ENCODE data around the gene ANKRD7. TPM values are rescaled to one million over a fixed set of nuclear protein-coding genes. Genes with fewer than 3 reads are reported as not detected.
"Not testable (repeated sequence)": the region's sequence is repeated elsewhere in the genome, so short reads cannot be mapped to it uniquely, and the experiment has no call there.

Gene ANKRD7
- total RNA-seq, 1 experiment from 2014 or later, result not detected

DNA sequence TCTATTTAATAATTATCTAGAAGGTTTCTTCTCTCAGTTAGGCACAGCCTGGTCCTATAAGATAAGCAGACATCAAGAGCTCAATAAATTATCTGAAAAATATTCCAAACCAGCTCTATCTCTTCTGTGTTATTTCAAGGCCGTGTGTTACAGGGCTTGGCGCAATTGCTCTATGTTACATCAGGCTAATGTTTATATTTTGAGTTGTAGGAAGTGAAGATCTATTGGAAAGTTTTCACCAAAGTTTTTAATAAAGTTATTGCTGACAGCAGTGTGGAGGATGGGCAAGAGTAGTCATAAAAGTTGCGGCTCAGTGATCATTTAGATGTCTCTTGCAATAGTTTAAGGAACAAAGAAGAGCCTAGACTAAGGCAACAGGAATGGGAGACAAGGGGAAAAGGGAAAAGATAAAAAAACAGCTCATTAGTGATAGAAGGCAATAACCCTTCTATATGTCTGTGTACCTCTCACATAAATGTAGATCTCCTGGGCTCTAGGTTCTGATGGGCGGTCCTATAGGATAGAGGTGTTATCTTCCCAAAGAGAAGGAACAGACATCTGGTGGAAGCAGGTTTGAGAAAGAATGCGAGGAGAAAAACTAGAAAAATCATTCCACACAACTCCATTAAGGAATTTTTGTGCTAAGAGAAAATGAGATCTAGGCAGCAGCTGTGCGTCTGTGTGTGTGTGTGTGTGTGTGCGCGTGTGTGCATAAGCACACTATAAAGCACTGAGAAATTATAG lies 5.9 kb upstream of the ANKRD7 start:
- no peak for DNase-seq
- no peak overlapping the region for H3K4me3 ChIP-seq
- no peaks in the 10 kb centered on the region for H3K36me3 ChIP-seq
- no peaks in the 10 kb centered on the region for H3K27me3 ChIP-seq
- H3K9me3 ChIP-seq, result no peaks in the 10 kb centered on the region

DNA sequence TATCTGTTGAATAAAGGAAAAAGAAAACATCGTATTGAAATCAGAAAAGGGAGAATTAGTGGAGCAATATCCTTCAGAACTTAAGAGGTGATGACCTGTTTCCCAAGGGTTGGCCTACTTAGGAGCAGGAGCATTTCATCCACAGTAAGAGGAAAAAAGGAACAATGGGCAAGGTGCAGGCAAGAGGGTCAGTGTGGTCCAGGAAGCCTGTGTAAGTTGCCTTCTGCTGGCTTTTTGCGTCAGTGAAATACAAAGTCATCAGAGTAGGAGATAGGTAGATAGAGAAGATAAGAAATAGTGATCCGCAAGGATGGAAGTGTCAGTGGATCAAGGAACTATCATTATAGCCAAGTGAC lies 5.4 kb upstream of the ANKRD7 start:
- Histone ChIP-seq H3K27me3 (no peaks in the 10 kb centered on the region), H3K4me3 (no peak overlapping the region), H3K36me3 (no peaks in the 10 kb centered on the region), H3K9me3 (no peaks in the 10 kb centered on the region)
- no peak for DNase-seq

DNA sequence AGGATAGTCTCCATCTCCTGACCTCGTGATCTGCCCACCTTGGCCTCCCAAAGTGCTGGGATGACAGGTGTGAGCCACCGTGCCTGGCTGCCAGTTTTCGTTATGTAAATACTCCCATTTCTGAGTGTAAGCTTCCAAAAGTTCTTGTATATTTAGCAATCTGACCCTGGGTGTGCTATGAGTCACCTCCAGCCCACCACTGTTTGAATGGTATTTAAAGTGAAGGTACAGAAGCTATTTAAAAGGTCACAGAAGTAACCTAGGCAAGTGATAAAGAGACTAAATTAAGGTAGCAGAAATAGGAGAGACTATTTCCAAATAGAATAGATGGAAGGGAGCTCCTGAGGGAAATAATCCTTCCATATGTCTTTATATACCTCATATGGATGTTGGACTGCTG lies 3.9 kb upstream of the ANKRD7 start:
- H3K27me3 ChIP-seq, result no peaks in the 10 kb centered on the region
- DNase-seq, result no peak
- H3K4me3 ChIP-seq, result no peak overlapping the region
- no peaks in the 10 kb centered on the region for H3K36me3 ChIP-seq
- no peaks in the 10 kb centered on the region for H3K9me3 ChIP-seq

DNA sequence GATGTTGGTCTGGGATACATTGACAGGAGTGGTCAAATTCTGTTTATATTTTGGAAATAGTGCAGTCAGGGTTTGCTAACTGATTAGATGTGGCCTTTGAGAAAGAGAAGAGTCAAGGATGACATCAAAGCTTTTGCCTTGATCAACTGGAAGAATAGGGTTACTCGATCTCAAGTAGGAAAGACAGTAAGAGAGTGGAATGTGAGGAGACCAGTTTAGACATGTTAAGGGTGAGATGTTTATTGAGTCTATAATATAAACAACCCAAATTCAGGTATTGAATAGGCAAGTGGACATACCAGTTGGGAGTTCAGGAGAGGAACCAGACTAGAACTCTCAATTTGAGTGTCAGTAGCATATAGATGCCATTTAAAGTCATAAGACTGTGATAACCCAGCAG lies 1.9 kb upstream of the ANKRD7 start:
- H3K9me3 ChIP-seq, result no peaks in the 10 kb centered on the region
- no peak overlapping the region for H3K4me3 ChIP-seq
- H3K27me3 ChIP-seq, result no peaks in the 10 kb centered on the region
- no peaks in the 10 kb centered on the region for H3K36me3 ChIP-seq
- no peak for DNase-seq

DNA sequence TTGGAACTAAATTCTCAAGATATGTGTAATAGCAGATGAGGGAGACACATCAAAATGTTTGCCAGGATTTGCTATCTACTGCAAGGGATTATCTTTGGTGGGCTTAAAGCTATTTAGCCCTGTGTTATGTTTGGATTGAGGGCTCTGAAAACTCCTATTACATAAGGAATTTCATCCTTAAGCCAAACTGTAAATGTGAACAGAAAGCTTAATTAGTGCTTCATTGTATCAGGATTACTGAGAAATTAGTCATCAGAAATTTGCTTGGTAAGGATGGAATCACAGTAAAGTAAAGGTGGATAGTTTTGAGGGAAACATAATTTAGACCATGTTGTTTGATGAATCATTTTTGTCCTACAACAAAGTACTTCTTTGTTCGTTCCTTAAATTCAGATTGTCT lies 8.3 kb downstream of the ANKRD7 start:
- Histone ChIP-seq H3K4me3 (no peak overlapping the region), H3K9me3 (no peaks in the 10 kb centered on the region), H3K36me3 (no peaks in the 10 kb centered on the region), H3K27me3 (no peaks in the 10 kb centered on the region)
- DNase-seq, result no peak

DNA sequence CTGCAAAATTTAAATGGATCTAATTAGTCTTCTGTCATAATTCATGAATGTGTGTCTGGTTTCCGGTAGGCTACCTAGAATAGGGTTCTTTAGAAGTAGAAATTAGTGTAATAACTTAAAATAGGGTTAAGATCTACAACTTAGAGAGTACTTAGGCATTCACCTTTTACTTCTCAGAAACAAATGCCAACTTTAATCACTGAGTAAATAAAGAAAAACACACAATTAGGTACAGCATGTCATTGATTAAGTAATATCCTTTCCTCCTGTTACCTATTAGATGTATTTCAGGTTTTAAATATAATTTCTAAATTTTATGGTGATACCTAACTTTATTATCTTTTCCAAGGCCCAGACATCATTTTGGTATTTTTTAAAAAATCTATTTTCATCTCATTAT lies 9.3 kb downstream of the ANKRD7 start:
- H3K27me3 ChIP-seq, result no peaks in the 10 kb centered on the region
- no peak for DNase-seq
- no peak overlapping the region for H3K4me3 ChIP-seq
- H3K9me3 ChIP-seq, result no peaks in the 10 kb centered on the region
- no peaks in the 10 kb centered on the region for H3K36me3 ChIP-seq

DNA sequence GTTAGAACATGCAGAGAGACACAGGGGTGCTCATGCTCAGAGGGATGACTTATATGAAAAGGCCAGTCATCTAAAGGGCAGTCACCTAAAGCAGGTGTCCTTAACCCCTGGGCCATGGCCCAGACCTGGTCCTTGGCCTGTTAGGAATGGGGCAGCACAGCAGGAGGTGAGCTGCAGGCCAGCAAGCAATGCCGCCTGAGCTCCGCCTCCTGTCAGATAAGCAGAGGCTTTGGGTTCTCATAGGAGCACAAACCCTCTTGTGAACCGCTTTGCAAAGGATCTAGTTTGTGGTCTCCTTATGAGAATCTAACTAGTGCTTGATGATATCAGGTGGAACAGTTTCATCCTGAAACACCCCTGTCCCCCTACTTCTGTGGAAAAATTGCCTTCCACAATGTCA lies 14.5 kb downstream of the ANKRD7 start:
- Histone ChIP-seq H3K9me3 (no peaks in the 10 kb centered on the region), H3K4me3 (no peak overlapping the region), H3K27me3 (no peaks in the 10 kb centered on the region), H3K36me3 (no peaks in the 10 kb centered on the region)
- DNase-seq, result no peak

DNA sequence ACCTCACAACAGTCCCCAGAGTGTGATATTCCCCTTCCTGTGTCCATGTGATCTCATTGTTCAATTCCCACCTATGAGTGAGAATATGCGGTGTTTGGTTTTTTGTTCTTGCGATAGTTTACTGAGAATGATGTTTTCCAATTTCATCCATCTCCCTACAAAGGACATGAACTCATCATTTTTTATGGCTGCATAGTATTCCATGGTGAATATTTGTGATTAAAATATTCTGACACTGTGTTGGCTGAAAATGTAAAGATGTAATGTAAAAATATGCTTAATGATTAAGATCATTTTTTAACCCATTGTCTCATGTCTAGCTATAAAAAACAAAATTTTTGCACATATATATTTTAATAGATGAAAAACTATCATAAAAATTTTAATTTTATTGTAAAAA lies 15.8 kb downstream of the ANKRD7 start:
- not testable (repeated sequence) for H3K27me3 ChIP-seq, H3K9me3 ChIP-seq, DNase-seq, H3K36me3 ChIP-seq, H3K4me3 ChIP-seq

DNA sequence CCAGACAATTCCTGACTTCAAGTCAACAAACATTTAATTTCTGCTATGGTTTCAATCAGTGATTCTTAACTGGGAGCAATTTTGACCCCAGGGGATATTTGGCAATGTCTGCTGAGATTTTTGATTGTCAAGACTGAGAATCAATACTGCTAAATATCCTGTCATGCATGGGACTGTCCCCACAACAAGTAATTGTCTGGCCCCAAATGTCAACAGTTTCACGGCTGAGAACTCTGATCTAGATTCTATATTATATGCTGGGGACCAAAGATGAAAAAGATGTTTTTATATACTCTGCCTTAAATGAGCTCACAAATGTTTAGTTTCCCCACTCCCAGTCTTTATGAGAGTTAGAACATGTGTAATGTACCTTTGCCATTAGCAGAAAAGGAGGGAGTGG lies 19.2 kb downstream of the ANKRD7 start:
- no peak overlapping the region for H3K4me3 ChIP-seq

DNA sequence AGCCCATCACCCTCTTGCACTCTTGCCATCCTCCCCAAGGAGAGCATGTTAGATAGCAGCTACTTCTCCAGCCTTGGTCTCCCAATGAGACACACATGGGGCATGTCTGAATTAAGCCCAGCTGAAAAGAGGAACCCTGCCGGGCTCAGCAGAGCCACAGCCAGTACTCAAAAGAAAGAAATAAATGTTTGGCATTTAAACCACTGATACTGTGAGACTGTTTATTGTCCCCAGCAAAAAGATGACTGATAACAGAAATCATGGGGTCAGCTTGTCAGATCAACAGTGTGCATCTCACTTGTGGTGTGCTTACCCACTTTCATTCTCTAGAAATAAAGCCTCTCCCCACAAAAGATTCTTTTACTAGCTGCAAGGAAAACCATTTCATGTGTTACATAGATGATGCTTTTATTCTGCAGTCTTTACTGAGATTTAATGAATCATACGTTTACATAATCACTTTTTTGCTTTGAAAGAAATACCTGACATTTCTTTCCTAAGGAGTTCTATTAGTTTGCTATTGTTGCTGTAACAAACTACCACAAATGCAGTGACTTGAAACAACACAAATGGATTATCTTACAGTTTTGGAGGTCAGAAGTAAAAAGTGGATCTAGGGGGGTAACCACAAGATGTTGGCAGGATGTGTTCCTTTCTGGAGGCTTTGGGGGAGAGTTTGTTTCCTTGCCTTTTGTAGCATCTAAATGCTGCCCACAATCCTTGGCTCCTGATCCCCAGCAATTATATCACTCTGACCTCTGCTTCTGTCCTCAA lies 20.9 kb downstream of the ANKRD7 start:
- no peaks in the 10 kb centered on the region for H3K27me3 ChIP-seq
- H3K4me3 ChIP-seq, result no peak overlapping the region
- no peaks in the 10 kb centered on the region for H3K9me3 ChIP-seq
- no peak for DNase-seq
- no peaks in the 10 kb centered on the region for H3K36me3 ChIP-seq

More for the DNA sequence above, 19.2 kb downstream of the ANKRD7 start:
- H3K9me3 ChIP-seq, result no peaks in the 10 kb centered on the region
- no peaks in the 10 kb centered on the region for H3K27me3 ChIP-seq
- no peaks in the 10 kb centered on the region for H3K36me3 ChIP-seq
- DNase-seq, result no peak

DNA sequence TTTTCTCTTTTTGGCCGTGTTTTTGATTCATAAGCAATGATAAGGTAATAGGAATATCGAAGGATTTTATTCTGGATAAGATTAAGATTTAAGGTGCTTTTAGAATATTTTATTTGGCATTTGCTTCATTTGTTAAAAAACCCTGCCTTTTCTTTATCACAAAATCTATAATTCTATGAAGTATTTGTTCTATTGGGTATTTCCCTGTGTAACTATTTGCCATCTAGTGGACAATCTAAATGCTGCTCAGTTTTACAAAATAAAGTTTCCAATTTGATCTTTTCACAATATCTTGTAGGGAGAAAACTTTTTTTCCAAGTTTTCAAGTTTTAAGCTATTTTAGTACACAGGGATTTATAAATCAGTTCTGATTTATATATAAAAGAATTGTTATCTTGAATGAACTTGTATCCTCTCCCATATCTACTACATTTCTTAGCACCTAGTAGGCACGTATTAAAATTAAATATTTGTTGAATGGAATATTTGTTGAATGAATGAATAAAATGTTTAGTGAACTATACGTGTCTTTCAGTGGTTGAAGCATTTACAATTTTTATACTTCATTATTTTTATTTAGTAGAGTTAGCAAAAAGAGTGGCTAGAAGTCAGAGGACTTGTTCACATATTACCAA lies 26.5 kb downstream of the ANKRD7 start:
- Histone ChIP-seq H3K36me3 (no peaks in the 10 kb centered on the region), H3K27me3 (no peaks in the 10 kb centered on the region), H3K4me3 (no peak overlapping the region), H3K9me3 (no peaks in the 10 kb centered on the region)
- DNase-seq, result no peak

DNA sequence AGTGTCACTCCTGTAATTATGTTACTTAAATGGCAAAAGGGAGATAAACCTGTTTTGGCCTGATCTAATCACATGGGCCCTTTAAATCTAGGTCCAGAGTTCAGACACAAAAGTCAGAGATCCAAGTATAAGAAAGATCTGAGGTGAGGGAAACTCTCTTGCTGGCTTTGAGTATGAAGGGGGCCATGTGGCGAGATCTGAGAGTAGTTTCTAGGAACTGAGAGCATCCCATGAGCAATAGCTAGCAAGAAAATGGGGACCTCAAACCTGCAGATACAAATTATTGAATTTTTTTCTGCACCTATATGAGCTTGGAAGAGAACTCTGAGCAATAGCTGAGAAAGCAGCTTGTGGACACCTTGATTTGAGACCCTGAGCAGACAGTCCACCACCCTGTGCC lies 27.6 kb downstream of the ANKRD7 start:
- no peak for DNase-seq
- Histone ChIP-seq H3K27me3 (no peaks in the 10 kb centered on the region), H3K4me3 (no peak overlapping the region), H3K9me3 (no peaks in the 10 kb centered on the region), H3K36me3 (no peaks in the 10 kb centered on the region)

DNA sequence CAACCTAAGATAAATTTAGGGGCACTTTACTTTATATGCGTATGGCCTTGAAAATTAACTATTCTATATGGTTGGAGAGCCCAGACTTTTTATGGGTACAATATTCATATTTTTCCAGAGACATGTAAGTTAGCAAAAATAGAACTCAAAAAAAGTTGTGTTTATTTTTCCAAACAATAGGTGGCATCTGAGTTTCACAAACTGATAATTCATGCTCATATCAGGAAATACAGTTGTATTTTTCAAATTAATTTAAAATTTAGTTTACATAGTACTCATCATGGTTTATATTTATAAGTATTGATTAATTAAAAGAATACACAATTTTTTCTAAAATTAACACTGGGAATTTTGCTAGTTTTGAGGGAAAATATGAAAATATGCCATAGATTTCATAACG lies 34.6 kb downstream of the ANKRD7 start:
- Histone ChIP-seq H3K9me3 (no peaks in the 10 kb centered on the region), H3K36me3 (no peaks in the 10 kb centered on the region), H3K4me3 (no peak overlapping the region), H3K27me3 (no peaks in the 10 kb centered on the region)
- no peak for DNase-seq

DNA sequence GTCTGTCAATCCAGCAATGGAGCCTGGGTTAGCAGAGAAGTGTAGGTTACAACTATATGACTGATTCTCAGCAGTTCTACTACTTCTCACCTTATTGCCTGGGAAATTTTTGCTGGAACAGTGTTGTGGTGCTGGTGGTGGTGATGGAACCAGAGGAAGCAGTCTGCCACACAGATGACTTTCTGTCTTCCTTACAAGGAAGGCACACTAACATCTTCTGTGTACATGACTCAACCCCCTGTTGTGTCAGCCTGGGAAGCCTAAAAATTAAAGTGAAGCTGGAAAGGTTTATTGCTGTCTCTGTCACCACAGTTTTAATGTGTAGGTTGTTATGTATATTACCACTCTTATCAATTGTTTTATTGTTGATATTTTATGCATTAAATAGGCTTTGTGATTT lies 40.3 kb downstream of the ANKRD7 start:
- Histone ChIP-seq H3K36me3 (no peaks in the 10 kb centered on the region), H3K4me3 (no peak overlapping the region), H3K27me3 (no peaks in the 10 kb centered on the region), H3K9me3 (no peaks in the 10 kb centered on the region)
- no peak for DNase-seq

DNA sequence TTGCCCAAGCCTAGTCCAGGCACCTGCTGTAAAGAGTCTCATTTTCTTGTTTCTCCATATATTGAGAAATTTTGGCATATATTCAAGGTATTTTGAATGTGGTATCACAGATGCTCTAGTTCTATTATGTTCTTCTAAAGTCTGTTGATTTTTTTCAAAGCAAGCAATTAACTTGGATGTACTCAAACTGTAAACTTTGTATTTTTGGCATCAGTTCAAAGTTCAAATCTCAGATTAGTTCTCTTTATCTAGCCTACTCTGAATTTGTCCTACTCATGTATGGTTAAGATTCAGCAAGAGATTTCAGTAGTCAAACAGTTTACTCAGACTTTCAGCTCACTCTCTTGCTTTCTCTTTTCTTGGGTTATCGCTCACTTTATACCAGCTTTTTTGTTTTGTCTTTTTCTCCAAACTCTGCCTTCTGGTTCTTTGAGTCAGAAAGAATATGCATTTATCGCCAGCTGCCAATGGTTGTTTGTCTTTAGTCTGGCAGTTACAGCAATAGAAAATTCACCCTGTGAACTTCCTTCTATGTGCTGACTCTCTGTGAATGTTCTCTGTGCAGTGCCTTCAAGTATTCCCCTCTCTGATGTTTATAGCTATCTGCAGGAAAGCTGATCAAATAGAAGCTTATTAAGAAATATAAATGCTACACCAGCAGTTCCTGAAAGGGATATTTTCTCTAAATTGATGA lies 56.0 kb downstream of the ANKRD7 start:
- Histone ChIP-seq H3K9me3 (no peaks in the 10 kb centered on the region), H3K27me3 (no peaks in the 10 kb centered on the region), H3K4me3 (no peak overlapping the region), H3K36me3 (no peaks in the 10 kb centered on the region)
- no peak for DNase-seq

DNA sequence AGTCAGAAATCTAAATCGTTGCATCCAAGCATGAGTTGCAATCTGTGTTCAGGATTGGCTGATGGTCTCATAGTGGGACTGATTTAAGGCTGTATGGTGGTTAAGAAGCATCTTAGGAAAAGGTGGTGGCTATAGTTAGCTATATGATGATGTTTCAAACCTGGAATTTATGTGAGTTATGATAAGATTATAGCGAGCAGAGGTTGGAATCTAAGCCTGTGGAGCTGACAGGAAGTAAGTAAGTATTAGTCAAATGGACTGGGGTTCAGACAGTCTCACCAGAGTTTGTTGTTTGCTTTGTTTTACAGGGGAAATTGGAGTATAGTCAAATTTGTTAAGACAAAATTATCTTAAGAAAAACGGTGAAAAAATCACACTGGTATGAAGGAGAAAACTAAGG lies 56.7 kb downstream of the ANKRD7 start:
- Histone ChIP-seq H3K9me3 (no peaks in the 10 kb centered on the region), H3K4me3 (no peak overlapping the region), H3K36me3 (no peaks in the 10 kb centered on the region), H3K27me3 (no peaks in the 10 kb centered on the region)
- DNase-seq, result no peak

DNA sequence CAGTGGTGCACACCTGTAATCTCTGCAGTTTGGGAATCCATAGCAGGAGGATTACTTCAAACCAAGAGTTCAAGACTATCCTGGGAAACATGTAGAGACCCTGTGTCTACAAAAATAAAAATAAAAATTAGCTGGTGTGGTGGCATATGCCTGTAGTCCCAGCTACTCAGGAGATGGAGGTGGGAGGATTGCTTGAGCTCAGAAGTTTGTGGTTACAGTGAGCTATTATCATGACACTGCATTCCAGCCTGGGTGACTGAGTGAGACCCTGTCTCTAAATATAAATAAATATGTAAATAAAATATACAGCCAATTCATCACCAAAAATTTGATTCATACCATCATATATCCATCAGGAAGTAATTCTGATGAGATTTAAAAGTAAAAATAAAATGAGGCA lies 60.9 kb downstream of the ANKRD7 start:
- Histone ChIP-seq H3K36me3 (no peaks in the 10 kb centered on the region), H3K4me3 (no peak overlapping the region), H3K9me3 (no peaks in the 10 kb centered on the region), H3K27me3 (no peaks in the 10 kb centered on the region)
- DNase-seq, result no peak
